Heart left ventricle (tissue), 13 donors: ENCODE measurements around the gene GABARAPL2.

Source experiments
- POLR2A ChIP-seq, 2 donors: fragments of 450-650 bp; IDR thresholded peaks; one replicate each; pipeline ENCODE4 v1.6.1; 2017; ENCODE audit warnings: antibody characterized with exemption in 2 of 2, mild to moderate bottlenecking in 2 of 2, moderate library complexity in 2 of 2
- TF ChIP-seq, protein P1 (sequence below), 12 donors: fragments of 200-600 bp; sonication (generic) in 4 of 12; IDR thresholded peaks; one replicate each; pipeline versions ENCODE4 v1.5.0 to v1.8.0; 2018 to 2022; ENCODE audit warnings: antibody characterized with exemption in 12 of 12, mild to moderate bottlenecking in 5 of 12
- donor health status: ischemic (EF 13 %, LVEDD 7.1; RV severe dilation, severe dysfunction).
- donor health status: DM: no; HTN: yes; CAD: no.
- donor health status: DM: no; HTN: no; CAD: no.
- donor health status: ischemic (EF 25% LVEDD 6.9; RV normal size, moderate dysfunction).
- donor health status: ischemic (EF 25% LVEDD 5.7; RV mildly dilated, moderate dysfunction).
- donor health status: ischemic (EF 35%, LVEDD 5.7; RV mildly dilated, moderate dysfunction).
- donor health status: nonischemic (EF 11% LVEDD 7.7; RV severe dilation, severe dysfunction).
- donor health status: DM: yes; HTN: yes; CAD: no.
- donor health status: PGD.
- donor health status: ischemic (EF 29% LVEDD 5.4; RV normal size, mild dysfunction).
- donor health status: nonischemic (EF 23%, LVEDD 6.1; RV moderate dilation, normal function).

DNA sequence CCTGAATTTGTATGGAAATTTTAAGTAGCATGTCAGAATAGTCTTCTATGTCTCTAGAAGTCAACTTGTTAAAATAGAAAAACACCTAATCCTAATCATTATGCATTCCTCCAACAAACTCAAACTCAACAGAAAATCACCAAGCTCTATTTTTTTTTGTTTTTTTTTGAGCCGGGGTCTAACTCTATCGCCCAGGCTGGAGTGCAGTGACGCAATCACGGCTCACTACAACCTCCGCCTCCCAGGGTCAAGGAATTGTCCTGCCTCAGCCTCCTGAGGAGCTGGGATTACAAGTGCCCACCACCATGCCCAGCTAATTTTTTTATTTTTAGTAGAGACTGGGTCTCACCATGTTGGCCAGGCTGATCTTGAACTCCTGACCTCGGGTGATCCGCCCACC is 19.9 kb upstream of the GABARAPL2 start:
- TF ChIP-seq, protein P1, sequence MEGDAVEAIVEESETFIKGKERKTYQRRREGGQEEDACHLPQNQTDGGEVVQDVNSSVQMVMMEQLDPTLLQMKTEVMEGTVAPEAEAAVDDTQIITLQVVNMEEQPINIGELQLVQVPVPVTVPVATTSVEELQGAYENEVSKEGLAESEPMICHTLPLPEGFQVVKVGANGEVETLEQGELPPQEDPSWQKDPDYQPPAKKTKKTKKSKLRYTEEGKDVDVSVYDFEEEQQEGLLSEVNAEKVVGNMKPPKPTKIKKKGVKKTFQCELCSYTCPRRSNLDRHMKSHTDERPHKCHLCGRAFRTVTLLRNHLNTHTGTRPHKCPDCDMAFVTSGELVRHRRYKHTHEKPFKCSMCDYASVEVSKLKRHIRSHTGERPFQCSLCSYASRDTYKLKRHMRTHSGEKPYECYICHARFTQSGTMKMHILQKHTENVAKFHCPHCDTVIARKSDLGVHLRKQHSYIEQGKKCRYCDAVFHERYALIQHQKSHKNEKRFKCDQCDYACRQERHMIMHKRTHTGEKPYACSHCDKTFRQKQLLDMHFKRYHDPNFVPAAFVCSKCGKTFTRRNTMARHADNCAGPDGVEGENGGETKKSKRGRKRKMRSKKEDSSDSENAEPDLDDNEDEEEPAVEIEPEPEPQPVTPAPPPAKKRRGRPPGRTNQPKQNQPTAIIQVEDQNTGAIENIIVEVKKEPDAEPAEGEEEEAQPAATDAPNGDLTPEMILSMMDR (IDR thresholded peaks at IDR 0.05): no peak
- no peak for TF ChIP-seq POLR2A (IDR thresholded peaks at IDR 0.05)
